GM19035 (cell line): ENCODE measurements around the gene HYDIN.
"Not testable (repeated sequence)": the region's sequence is repeated elsewhere in the genome, so short reads cannot be mapped to it uniquely, and the experiment has no call there.

Experiments used
- ATAC-seq: cut with Tn5 transposase; IDR thresholded peaks from one replicate; pipeline ENCODE4 v1.9.1; 2021; ENCODE audit not compliant: unreplicated experiment

Gene HYDIN

DNA sequence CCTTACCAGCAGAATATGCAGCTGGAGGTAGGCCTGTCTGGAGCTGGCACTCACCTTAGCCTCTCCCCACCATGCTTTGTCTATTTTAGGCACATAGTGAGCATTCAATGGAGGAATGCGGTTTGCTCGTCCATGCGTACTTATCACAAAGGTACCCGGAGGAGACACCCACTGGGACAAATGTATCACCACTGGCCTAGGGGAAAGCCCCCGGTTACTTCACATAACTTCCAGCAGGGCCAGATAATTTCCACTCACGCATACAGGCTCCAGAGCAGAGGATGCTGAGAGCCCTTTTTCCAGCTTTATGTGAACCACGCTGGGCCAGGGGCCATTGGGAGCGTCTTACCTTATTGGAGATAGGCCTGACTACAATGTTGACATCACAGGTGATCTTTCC lies 348.2 kb downstream of the HYDIN start:
- not testable (repeated sequence) for ATAC-seq

DNA sequence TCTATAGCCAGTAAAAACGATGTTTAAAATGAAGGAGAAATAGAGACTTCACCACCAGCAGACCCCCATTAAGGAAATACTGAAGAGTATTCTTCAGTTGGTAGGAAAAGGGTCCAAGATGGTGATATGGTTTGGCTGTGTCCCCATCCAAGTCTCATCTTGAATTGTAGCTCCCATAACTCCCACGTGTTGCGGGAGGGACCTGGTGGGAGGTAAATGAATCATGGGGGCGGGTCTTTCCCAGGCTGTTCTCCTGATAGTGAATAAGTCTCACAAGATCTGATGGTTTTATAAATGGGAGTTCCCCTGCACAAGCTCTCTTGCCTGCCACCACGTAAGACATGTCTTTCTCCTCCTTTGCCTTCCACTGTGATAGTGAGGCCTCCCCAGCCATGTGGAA lies 352.6 kb downstream of the HYDIN start:
- not testable (repeated sequence) for ATAC-seq

DNA sequence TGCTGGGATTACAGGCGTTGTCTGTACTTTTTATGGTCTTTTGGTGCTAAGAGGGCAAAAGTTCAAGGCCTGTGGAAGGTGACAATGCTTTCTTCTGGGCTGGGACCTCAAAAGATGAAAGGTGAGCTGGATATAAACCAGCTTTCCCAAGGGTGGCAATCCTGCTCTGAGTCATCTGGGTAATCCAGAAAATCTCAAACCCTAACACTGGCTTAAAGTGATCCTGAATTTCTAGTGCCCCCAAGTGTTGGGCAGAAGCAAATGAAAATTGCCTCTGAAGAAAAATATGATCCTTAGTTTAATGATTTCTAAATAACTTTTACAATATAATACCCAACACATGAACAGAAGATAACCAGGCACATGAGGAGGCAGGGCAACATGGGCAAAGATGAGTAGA lies 354.1 kb downstream of the HYDIN start:
- ATAC-seq, result not testable (repeated sequence)

DNA sequence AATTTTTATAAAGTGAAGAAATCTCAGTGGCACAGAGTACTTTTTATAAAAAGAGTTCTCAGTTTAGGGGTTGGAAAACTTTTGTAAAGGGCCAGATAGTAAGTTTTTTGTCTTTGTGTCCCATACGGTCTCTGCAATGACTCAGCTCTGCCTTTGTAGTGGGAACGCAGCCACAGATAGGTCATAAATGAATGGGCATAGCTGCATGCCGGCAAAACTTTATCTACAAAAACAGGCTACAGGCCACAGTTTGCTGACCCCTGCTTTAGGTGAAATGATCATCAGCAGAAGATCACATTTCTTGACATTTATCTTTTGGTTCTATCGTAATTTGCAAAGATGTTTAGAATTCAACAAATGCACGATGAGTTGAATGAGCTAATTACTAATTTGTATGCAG lies 365.8 kb downstream of the HYDIN start:
- ATAC-seq, result not testable (repeated sequence)

DNA sequence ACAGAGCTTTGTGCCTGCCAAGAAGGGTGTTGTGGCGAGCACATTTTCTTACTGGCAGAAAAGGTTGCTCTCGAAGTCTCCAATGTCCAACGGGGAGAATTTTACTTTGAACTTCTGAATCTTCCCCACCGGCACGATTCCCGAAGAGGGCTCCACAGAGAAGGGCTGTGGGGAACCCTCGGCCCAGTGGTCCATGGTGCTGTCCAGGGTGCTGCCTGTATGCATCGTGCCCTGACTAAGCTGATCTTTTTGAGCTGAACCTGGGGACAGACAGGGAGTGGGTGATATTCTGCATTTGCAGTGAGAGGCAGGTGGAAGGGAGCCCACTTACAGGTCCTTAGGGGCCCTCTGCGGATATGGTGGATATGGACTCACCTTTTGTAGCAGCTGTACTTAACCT lies 368.5 kb downstream of the HYDIN start:
- ATAC-seq, result not testable (repeated sequence)

DNA sequence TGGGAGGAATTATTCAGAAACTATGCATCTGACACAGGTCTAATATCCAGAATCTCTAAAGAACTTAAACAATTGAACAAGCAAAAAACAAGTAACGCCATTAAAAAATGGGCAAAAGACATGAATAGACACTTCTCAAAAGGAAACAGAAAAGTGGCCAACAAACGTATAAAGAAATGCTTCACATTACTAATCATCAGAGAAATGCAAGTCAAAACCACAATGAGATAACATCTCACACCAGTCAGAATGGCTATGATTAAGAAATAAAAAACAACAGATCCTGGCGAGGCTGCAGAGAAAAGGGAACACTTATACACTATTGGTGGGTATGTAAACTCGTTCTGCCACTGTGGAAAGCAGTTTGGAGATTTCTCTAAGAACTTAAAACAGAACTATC lies 379.2 kb downstream of the HYDIN start:
- not testable (repeated sequence) for ATAC-seq

DNA sequence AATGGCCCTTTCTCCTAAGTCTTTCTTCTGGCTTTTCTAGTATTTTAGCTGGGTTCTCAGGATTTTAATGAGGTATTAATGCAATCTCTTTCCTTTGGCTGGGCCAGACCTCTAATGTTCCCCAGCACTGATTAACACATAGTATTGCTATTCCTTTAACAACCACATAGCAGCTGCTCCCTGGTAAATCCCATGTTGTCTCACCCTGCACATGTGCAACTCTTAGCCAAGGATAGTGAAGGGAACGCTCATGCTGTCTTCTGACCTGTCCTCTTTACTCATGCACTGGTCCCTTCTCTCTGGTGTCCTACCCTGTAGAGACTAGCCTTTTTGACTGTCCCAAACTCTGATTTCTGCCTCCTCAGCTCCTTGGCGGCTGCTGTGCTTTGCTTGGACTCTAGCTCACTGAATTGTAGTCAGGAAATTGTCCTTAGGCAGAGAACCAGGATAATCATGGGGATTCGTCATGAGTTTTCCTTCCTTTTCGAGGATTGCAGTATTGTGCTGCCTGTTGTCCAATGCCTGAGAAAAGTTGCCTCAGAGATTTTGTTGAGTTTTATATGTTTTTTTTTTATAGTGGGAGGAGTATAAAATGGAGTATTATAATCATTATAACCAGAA lies 406.9 kb downstream of the HYDIN start:
- ATAC-seq, result not testable (repeated sequence)

DNA sequence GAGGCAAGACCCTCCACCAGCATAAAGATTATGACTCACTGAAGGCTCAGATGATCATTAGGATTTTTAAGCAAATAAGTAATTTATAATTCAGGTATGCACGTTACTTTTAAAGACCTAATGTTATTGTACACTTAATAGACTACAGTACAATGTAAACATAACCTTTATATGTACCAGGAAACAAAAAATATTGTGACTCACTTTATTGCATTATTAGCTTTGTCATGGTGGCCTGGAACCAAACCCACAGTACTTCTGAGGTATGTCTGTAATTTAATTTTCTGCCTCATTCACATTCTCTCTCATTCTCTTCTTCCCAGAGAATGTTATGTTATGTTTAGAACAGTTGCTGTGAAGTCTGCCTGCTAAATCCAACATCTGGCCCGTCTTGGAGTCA lies 407.8 kb downstream of the HYDIN start:
- ATAC-seq, result not testable (repeated sequence)

DNA sequence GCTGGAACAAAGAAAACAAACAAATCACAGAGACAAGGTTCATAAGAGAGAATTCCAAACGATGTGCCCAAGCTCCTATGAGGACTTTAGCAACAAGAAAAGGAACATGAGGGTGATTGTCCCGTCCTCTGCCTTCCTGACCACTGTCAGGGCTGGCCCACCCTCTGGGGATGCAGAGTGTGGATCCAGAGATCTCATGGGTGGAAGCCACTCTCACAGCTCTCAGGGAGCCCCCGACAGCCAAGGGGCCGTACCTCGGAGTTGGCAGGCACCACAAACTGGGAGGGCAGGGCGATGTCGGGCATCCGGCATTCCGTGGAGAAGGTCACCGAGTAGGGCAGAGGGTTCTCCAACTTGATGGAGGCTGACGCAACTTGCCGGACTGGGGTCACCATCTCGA lies 412.4 kb downstream of the HYDIN start:
- ATAC-seq, result not testable (repeated sequence)

DNA sequence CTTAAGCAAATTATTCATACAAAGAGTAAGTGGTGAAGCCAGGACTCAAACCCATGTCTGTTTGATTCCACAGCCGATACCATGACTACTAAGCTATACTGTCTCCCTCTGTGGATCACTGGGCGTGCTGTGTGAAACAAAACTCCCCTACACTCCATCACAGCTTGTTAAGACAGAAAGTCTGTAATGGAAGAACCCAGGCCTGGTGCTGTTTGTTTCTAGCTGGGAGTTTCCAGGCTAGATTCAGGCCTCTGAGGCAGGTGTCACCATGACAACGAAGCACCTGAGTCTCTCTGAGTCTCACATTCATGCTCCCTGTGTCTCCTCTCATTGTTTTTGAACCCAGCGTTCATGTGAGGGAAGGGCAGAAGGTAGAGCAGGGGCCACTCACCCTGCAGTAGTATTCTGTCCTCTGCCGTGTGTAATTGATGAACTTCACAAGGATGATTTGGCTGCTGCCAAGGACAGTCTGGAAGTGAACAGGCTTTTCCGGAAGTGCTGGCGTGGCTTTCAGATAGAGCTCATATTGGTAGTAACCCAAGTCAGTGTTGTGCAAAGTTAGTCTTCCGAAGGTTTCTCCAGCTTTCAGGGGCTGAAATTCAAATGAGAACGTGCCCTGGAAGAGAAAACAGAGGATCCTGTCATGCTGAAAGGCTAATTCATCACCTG lies 421.0 kb downstream of the HYDIN start:
- no peak for ATAC-seq

DNA sequence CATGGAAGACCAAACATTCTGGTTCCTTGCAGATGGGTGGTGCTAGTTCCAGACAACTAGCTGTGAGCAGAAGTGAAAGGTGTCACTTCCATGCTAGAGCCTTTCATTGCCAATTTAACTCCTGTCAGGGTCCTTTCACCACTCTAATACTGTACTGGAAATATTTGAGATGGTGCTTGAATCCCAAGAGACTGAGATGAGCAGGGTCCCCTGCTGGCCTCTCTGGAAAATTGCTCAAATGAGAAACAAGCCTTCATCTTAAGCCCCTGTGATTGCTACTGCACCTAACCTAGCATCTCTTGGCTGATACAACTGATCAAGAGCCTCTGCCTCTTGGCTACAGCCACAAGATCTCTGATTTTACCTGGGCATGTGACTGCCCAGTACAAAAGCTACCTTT lies 422.2 kb downstream of the HYDIN start:
- ATAC-seq, result no peak

DNA sequence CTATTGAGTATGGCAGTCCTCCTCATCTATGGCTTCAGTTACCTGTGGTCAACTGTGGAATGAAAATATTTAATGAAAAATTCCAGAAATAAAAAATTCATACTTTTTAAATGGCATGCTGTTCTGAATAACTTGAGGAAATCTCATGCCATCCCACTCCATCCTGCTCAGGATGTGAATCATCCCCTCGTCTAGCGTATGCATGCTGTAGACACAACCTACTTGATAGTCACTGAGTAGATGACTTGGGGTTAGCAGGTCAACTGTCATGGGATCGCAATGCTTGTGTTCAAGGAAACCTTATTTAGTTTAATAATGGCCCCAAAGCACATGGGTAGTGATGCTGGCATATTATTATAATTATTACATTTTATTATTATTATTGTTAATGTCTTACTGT lies 424.7 kb downstream of the HYDIN start:
- ATAC-seq, result no peak

DNA sequence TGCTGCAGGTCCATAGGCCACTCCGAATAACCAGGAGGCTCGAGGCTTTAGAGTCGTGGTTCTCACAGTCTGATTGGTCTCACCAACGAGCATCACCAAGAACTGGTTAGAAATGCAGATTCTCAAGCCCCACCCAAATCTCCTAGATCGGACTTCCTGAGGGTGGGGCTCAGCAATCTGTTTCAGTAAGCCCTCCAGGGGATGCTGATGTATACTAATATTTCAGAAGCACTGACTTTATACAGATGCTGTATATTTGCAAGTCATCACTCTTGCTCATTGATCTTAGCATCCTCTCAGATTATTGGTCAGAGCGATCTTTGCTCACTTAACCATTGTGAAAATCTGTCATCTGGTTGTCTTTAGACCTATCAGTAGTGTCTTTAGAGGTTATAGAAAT lies 425.1 kb downstream of the HYDIN start:
- no peak for ATAC-seq

DNA sequence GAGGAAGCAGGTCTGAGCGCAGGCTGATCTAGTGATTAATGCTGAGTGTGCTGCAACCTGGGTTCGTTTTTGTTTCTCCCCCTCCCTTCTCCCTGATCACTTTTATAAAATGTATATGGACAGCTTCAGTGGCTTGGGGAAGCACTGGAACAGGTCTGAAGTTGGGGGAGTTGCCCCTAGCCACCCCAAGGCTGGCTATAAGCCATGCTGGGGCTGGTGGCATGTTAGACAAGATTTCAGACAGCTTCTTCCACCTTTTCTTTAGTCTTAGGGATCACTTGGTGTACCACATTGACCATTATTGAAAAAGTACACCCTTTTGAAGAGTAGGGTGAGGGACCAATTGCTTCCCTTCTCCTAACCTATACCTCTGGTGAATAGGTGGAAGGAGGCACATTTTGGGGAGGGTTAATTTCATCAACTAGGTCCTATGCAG lies 425.8 kb downstream of the HYDIN start:
- no peak for ATAC-seq

DNA sequence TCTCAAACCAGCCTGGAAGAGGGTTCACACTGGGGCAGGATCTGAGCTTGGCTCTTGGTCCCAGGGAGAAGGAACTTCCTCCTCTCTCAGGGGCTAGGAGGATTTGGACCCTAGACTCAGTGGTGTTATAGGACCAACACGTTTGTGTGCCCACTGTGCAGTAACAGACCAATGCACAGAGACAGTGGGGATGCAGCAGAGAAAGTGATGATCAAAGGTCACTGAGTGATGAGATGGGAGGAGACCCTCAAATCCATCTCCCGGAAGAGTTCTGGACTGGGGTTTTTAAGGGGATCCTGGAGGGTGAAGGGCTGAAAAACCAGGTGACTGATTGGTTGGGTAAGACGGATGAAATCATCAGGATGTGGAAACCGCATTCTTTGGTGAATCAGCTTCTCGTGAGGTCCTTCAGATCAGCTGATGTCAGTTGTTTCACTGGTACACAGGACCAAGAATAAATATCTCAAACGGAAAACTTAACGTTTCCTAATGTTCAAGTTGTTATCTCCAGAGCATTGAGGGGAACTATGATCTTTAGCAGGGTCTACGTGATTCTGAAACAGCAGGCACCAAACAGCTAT lies 426.3 kb downstream of the HYDIN start:
- ATAC-seq, result no peak

DNA sequence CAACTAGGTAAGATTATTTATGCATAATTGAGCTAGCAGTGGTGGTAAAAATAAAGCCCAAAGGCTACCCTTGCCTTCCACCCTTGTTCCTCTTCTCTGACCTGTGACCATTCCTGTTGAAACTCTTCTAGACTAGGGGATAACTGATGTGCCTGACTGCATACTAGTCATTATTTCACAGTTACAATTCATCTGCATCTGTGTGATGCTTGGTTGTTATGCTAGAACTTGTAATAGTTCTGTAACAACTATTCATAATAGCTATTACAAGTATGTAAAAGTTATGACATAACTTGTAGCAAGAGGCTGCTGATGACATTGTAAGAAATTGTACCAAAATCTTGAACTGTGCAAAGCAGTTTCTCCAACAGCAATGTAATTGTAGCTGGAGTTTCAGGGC lies 427.2 kb downstream of the HYDIN start:
- ATAC-seq, result no peak

DNA sequence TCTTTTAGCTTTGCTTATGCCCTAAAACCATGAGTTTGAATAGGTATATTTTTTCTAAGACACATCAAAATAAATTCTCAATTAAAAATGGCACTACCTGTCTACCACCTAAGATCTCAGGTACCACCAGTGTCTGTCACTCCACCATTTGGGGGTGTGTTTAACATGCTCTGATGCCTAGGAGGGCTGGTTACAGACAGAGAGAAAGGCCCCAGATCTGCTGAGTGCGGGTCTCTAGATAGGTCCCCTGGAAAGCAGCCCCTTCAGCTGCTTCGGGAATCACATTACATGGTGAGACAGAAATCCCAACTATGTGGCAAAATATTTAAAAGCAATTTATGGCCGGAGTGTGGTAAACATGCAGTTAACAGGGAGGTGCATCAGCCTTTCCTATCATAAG lies 428.9 kb downstream of the HYDIN start:
- no peak for ATAC-seq

DNA sequence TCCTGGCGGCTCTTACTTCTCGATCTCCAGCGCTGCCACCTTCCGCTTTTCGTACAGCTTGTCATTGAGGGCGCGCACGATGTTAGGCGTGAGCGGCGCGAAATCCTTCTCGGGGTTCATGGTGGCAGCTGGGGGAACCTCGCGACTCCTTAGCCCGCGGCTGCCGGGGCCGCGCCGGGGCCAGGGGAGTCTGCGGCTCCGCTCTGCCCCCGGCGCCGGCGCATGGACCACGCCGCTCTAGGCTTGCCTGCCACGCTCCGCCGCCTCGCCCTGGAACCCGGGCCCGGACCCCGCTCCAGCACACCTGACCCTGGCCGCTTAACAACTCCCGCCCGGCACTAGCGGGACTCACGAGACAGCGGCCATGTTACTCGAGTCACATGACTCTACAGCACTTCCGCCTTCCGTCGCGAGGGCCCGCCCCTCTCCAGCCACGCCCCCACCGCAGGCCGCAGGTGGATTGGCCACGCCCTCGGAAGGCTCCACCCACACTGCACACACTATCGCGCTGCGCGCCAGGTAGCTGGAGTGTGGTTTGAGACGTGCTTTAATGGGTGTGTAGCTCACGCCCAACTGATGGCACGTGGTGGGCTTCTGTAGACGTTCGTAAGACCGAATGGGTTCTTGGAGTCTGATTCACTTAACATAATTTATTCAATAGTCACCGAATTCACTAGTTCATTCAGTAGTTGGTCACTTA lies 429.6 kb downstream of the HYDIN start, which contains the start of gene VAC14:
TSS of gene VAC14 (minus strand) at position 378 of the 700 bp plus-strand sequence. CDS start at position 120, 258 bp downstream.
- peak; percentile 92 for ATAC-seq

DNA sequence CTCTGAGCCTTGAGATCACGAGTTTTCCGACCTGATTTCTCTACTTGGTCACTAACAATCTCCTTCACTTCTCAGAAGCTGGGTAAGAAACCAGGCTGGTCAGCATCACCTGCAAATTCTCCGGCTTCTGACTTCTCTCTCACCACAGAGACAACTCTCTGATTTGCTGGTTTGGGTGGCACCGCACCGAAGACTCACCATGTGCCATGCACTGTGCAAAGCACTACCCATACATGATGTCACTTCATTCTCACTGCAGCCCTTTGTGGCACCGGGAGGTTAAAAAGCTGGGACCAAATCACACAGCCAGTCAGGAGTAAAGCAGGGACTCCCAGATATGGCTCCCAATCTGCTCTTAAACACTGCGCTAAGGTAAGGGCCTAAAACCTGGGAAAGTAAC lies 430.2 kb downstream of the HYDIN start:
- ATAC-seq, result no peak

DNA sequence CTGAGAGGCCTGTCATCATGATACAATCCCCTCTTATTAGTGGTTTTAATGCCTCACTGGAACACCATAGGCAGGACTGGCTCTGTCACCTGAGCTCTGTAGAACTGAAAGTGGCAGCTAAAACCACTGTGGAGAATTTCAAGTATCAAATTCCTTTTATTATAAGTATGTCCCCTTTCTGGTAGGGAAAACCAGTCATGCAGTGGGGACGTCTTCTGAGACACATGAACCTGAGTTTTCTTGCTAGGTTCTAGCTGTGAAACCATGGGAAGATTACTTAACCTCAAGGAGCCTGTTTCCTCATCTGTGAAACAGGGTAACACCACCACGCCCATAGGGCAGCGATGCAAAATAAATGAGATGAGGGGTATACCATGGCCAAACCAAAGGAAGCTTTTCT lies 434.2 kb downstream of the HYDIN start:
- ATAC-seq, result no peak

DNA sequence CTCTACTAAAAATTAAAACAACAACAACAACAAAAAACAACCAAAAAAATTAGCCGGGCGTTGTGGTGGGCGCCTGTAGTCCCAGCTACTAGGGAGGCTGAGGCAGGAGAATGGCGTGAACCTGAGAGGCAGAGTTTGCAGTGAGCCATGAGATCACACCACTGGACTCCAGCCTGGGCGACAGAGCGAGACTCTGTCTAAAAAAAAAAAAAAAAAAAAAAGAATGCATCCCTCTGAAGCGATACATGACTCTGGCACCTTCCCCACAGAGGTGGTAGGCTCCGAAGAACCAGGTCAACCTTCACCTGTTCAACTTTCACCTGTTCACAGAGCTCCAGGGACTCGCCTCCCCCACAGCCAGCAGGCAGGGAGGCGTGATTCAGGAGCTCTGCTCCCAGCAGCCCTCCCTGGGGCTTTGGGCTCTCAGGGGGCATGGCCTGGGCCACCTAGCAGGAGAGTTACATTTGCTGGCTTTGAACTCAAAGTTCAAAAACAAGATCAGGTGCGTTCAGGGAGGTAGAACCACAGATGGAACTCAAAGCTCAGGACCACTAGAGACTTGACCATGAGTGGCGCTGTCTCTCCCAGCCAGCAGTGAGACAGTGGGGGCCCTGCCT lies 435.1 kb downstream of the HYDIN start:
- no peak for ATAC-seq
